H1 (cell line): ENCODE measurements around the gene VSTM2B. TPM values are rescaled to one million over a fixed set of nuclear protein-coding genes. Genes with fewer than 3 reads are reported as not detected.

Experiments
- CTCF ChIA-PET: fragments of 300-600 bp; sonication (Branson Sonifier 250); formaldehyde crosslinking; loops from one replicate; lab custom pipeline; 2021; ENCODE audit not compliant: partially characterized antibody; lab: Charles Lee
- POLR2A ChIA-PET: fragments of 300-600 bp; sonication (Branson Sonifier 250); formaldehyde crosslinking; loops from one replicate; lab custom pipeline; 2021; ENCODE audit warnings: inconsistent platforms; ENCODE audit not compliant: partially characterized antibody; lab: Charles Lee
- DNase-seq, 2 experiments: peaks; one replicate each; pipeline versions ENCODE4 v3.0.0 to v3.0.0-alpha.2; 2010 to 2022; ENCODE audit warnings: low spot score in 2 of 2, low read depth in 1 of 2, mixed read lengths in 1 of 2
- FAIRE-seq: peaks from 2 replicates; lab custom pipeline; 2011; peaks lifted over from hg19 to GRCh38; lab: Jason Lieb, UNC
- H2AFZ ChIP-seq: 2 replicates; pipeline ENCODE4 v1.8.1; 2012; ENCODE audit warnings: low read length, inconsistent platforms
- H2AK5ac ChIP-seq: 2 replicates; pipeline ENCODE4 v1.6.1; 2013; ENCODE audit warnings: low read depth, low read length
- H2BK120ac ChIP-seq: replicated peaks from 2 replicates; pipeline ENCODE3; 2013; ENCODE audit warnings: low read depth, low read length, inconsistent platforms
- H2BK12ac ChIP-seq: 2 replicates; pipeline ENCODE4 v1.6.1; 2013; ENCODE audit warnings: low read depth, low read length
- H2BK15ac ChIP-seq: 2 replicates; pipeline ENCODE4 v1.6.1; 2013; ENCODE audit warnings: low read length
- H2BK20ac ChIP-seq: 2 replicates; pipeline ENCODE4 v1.6.1; 2013; ENCODE audit warnings: low read length
- H2BK5ac ChIP-seq: 2 replicates; pipeline ENCODE4 v1.6.1; 2013; ENCODE audit warnings: low read depth, low read length
- H3K14ac ChIP-seq: 2 replicates; pipeline ENCODE4 v1.6.1; 2013; ENCODE audit warnings: inconsistent platforms; ENCODE audit not compliant: insufficient read length
- H3K18ac ChIP-seq: 2 replicates; pipeline ENCODE4 v1.6.1; 2013; ENCODE audit warnings: low read length; ENCODE audit errors: extremely low read depth
- H3K23ac ChIP-seq: 2 replicates; pipeline ENCODE4 v1.6.1; 2013; ENCODE audit warnings: inconsistent platforms; ENCODE audit not compliant: insufficient read length
- H3K23me2 ChIP-seq: 2 replicates; pipeline ENCODE4 v1.6.1; 2013; ENCODE audit warnings: low read depth, low read length
- H3K27ac ChIP-seq: 2 replicates; pipeline ENCODE4 v1.6.1; 2011; ENCODE audit warnings: low read depth, low read length, inconsistent platforms
- H3K27me3 ChIP-seq, 4 experiments: replicated peaks in 1 of 4; 1 replicate in 1 of 4; 2 replicates in 3 of 4; pipeline versions ENCODE4 v1.6.1 to v1.8.1; 2011 to 2013; ENCODE audit warnings: low read length in 3 of 4, mild to moderate bottlenecking in 3 of 4, inconsistent platforms in 2 of 4, mixed read lengths in 2 of 4, moderate library complexity in 1 of 4; ENCODE audit not compliant: control insufficient read depth in 3 of 4, insufficient read depth in 3 of 4; ENCODE audit errors: extremely low read depth in 1 of 4
- H3K36me3 ChIP-seq, 4 experiments: 2 replicates each; pipeline versions ENCODE4 v1.6.1 to v1.8.1; 2011 to 2013; ENCODE audit warnings: mild to moderate bottlenecking in 4 of 4, low read length in 3 of 4, moderate library complexity in 2 of 4, control low read depth in 1 of 4, inconsistent platforms in 1 of 4; ENCODE audit not compliant: insufficient read depth in 4 of 4, control insufficient read depth in 2 of 4
- H3K4ac ChIP-seq: replicated peaks from 2 replicates; pipeline ENCODE3; 2013; ENCODE audit warnings: low read length, low read depth, mixed read lengths, inconsistent platforms; ENCODE audit not compliant: insufficient read length
- H3K4me1 ChIP-seq, 4 experiments: replicated peaks in 1 of 4; 1 replicate in 1 of 4; 2 replicates in 3 of 4; pipeline versions ENCODE4 v1.6.1 to v1.8.1; 2011 to 2013; ENCODE audit warnings: low read length in 3 of 4, inconsistent platforms in 2 of 4, mixed read lengths in 1 of 4; ENCODE audit not compliant: insufficient read depth in 4 of 4, control insufficient read depth in 3 of 4
- H3K4me2 ChIP-seq, 2 experiments: 2 replicates each; pipeline versions ENCODE4 v1.6.1 to v1.8.1; 2011 to 2013; ENCODE audit warnings: low read depth in 2 of 2, low read length in 2 of 2, control low read depth in 1 of 2, inconsistent platforms in 1 of 2, mild to moderate bottlenecking in 1 of 2; ENCODE audit not compliant: insufficient read depth in 1 of 2
- H3K4me3 ChIP-seq, 4 experiments: fragments of 200-600, 300-600 bp in 1 of 4; sonication (generic), shearing (Covaris generic), sonication (Bioruptor Twin) in 1 of 4; 2 replicates each; pipeline versions ENCODE4 v1.5.1 to v1.8.1; 2011 to 2016; ENCODE audit warnings: low read length in 4 of 4, low read depth in 3 of 4, control low read depth in 2 of 4, inconsistent platforms in 2 of 4, mild to moderate bottlenecking in 2 of 4, mixed read lengths in 1 of 4, moderate library complexity in 1 of 4; ENCODE audit not compliant: insufficient read depth in 2 of 4; ENCODE audit errors: extremely low read depth in 1 of 4
- H3K56ac ChIP-seq: replicated peaks from 2 replicates; pipeline ENCODE3; 2013; ENCODE audit warnings: low read depth, mild to moderate bottlenecking, mixed read lengths, low read length, inconsistent platforms; ENCODE audit not compliant: insufficient read length
- H3K79me1 ChIP-seq: 2 replicates; pipeline ENCODE4 v1.6.1; 2013; ENCODE audit warnings: low read depth, low read length, control low read depth
- H3K79me2 ChIP-seq, 2 experiments: 2 replicates each; pipeline versions ENCODE4 v1.6.1 to v1.8.1; 2012 to 2013; ENCODE audit warnings: low read length in 2 of 2, mild to moderate bottlenecking in 2 of 2, inconsistent platforms in 1 of 2; ENCODE audit not compliant: insufficient read depth in 2 of 2, control insufficient read depth in 1 of 2
- H3K9ac ChIP-seq, 4 experiments: replicated peaks in 1 of 4; 1 replicate in 1 of 4; 2 replicates in 3 of 4; pipeline versions ENCODE4 v1.6.1 to v1.8.1; 2011 to 2013; ENCODE audit warnings: low read depth in 3 of 4, low read length in 3 of 4, control low read depth in 2 of 4, mild to moderate bottlenecking in 2 of 4, moderate library complexity in 2 of 4, inconsistent platforms in 1 of 4; ENCODE audit errors: extremely low read depth in 1 of 4
- H3K9me3 ChIP-seq, 2 experiments: 2 replicates each; pipeline versions ENCODE4 v1.6.1 to v1.8.1; 2012 to 2013; ENCODE audit warnings: mild to moderate bottlenecking in 2 of 2, moderate library complexity in 2 of 2, control low read depth in 1 of 2, inconsistent platforms in 1 of 2, low read depth in 1 of 2, low read length in 1 of 2, mixed read lengths in 1 of 2; ENCODE audit not compliant: insufficient read depth in 2 of 2
- H4K20me1 ChIP-seq, 2 experiments: replicated peaks in 1 of 2; 2 replicates each; pipeline versions ENCODE3 to v1.8.1; 2011 to 2013; ENCODE audit warnings: inconsistent platforms in 2 of 2, low read length in 2 of 2, mild to moderate bottlenecking in 1 of 2; ENCODE audit not compliant: insufficient read depth in 2 of 2, control insufficient read depth in 1 of 2
- H4K5ac ChIP-seq: 2 replicates; pipeline ENCODE4 v1.6.1; 2013; ENCODE audit warnings: low read length, low read depth, mixed read lengths, inconsistent platforms; ENCODE audit not compliant: insufficient read length
- H4K8ac ChIP-seq: 2 replicates; pipeline ENCODE4 v1.8.0; 2013; ENCODE audit warnings: mild to moderate bottlenecking, moderate library complexity, low read length, inconsistent platforms; ENCODE audit not compliant: insufficient read depth; ENCODE audit errors: extremely low read depth
- H4K91ac ChIP-seq: replicated peaks from 2 replicates; pipeline ENCODE3; 2013; ENCODE audit warnings: low read length, mixed read lengths, inconsistent platforms; ENCODE audit not compliant: insufficient read length
- ATF2 ChIP-seq: IDR thresholded peaks from 2 replicates; pipeline ENCODE4 v1.6.1; 2012; ENCODE audit warnings: low read length, inconsistent platforms
- ATF3 ChIP-seq: IDR thresholded peaks from 2 replicates; pipeline ENCODE4 v1.6.1; 2011; ENCODE audit warnings: low read depth, mild to moderate bottlenecking, low read length; ENCODE audit not compliant: insufficient read depth
- BRCA1 ChIP-seq: IDR thresholded peaks from 2 replicates; pipeline ENCODE4 v1.6.1; 2012; ENCODE audit warnings: low read depth, low read length, improper control_type of control experiment
- CBX5 ChIP-seq: fragments of 300-800, 300-1000 bp; sonication (generic); IDR thresholded peaks from 2 replicates; pipeline ENCODE4 v1.7.1; 2016; ENCODE audit warnings: antibody characterized with exemption, low read length, low read depth
- CBX8 ChIP-seq: fragments of 300-800, 300-1000 bp; sonication (generic); IDR thresholded peaks from 2 replicates; pipeline ENCODE4 v1.7.1; 2016; ENCODE audit warnings: low read depth, low read length, borderline replicate concordance
- CHD1 ChIP-seq: IDR thresholded peaks from 2 replicates; pipeline ENCODE4 v1.6.1; 2012; ENCODE audit warnings: low read depth, low read length, improper control_type of control experiment
- GTF2F1 ChIP-seq: IDR thresholded peaks from 2 replicates; pipeline ENCODE4 v1.6.1; 2012; ENCODE audit warnings: low read depth, low read length, improper control_type of control experiment, borderline replicate concordance
- NANOG ChIP-seq: IDR thresholded peaks from 2 replicates; pipeline ENCODE4 v1.6.1; 2011; ENCODE audit warnings: low read length, low read depth, mild to moderate bottlenecking, inconsistent platforms; ENCODE audit not compliant: insufficient read depth, poor library complexity, severe bottlenecking
- NRF1 ChIP-seq: IDR thresholded peaks from 2 replicates; pipeline ENCODE4 v1.6.1; 2011; ENCODE audit warnings: mild to moderate bottlenecking, low read depth, low read length, improper control_type of control experiment
- RBBP5 ChIP-seq: IDR thresholded peaks from 2 replicates; pipeline ENCODE4 v1.7.1; 2012; ENCODE audit warnings: low read depth, mild to moderate bottlenecking, inconsistent platforms, low read length, moderate library complexity, borderline replicate concordance
- SRF ChIP-seq: IDR thresholded peaks from 2 replicates; pipeline ENCODE4 v1.6.1; 2011; ENCODE audit warnings: mild to moderate bottlenecking, low read depth, low read length, moderate library complexity
- YY1 ChIP-seq: IDR thresholded peaks from 2 replicates; pipeline ENCODE4 v1.6.1; 2011; ENCODE audit warnings: low read depth, mild to moderate bottlenecking, low read length
- WGBS, 2 experiments: shearing (Covaris generic) in 1 of 2; methylation state at CpG; one replicate each; pipeline versions ENCODE4 v1.1.6 to v1.1.7; 2013 to 2015; ENCODE audit warnings: low lambda C conversion rate in 2 of 2, mixed read lengths in 2 of 2, inconsistent platforms in 1 of 2, low coverage in 1 of 2, missing lambda C conversion rate in 1 of 2; ENCODE audit not compliant: insufficient replicate concordance in 2 of 2, insufficient coverage in 1 of 2, insufficient read length in 1 of 2; ENCODE audit errors: extremely low coverage in 1 of 2, missing lambda C conversion rate in 1 of 2; 5-methylcytosine and 5-hydroxymethylcytosine counted together
- polyA plus RNA-seq, 7 experiments: library from polyadenylated mRNA; depleted of rRNA in 3 of 7; stranded (reverse) in 5 of 7; unstranded in 2 of 7; fragments of >200 nt in 5 of 7; fragments of 200-250 nt in 2 of 7; gene quantifications; 1 replicate in 5 of 7; 2 replicates in 1 of 7; 4 replicates in 1 of 7; pipeline versions ENCODE4 v1.2.1 to v1.2.3, GENCODE V29; 2011 to 2013; ENCODE audit warnings: missing spikeins in 2 of 7, mixed read lengths in 2 of 7
- total RNA-seq: library from RNA; stranded (reverse); fragmentation: NEBNext Ultra II Directional; extraction: Animal tissue kit (Norgen Biotek cat#: 25700); gene quantifications from 2 replicates; pipeline ENCODE4 v1.2.1, GENCODE V29; 2021

The VSTM2B gene
- total and polyA plus RNA-seq, 2 of the 8 experiments (the other 6 are each of a cell fraction or from before 2014, with no cell fraction given), result 0.82 to 1.5 TPM

GRCh38 chr19:29598496-29598895 is 72.7 kb downstream of the VSTM2B start:
- H3K4me2 ChIP-seq, result no peak overlapping the region
- ChIA-PET POLR2A (no interaction called here), CTCF (interaction anchor here (0.7 to 7.1 kb wide), 9 partner anchors 11 to 335 kb away, joined by 3 to 42 read pairs (median 5); no protein-coding TSS in a partner anchor)
- no peak for TF ChIP-seq BRCA1
- no peak for TF ChIP-seq ATF2
- no peak for TF ChIP-seq ATF3
- no peak for TF ChIP-seq GTF2F1
- no peak for TF ChIP-seq CBX5
- TF ChIP-seq CHD1, result no peak
- TF ChIP-seq NANOG, result no peak
- no peak for TF ChIP-seq CBX8
- no peak for TF ChIP-seq YY1
- TF ChIP-seq NRF1, result no peak
- no peak for TF ChIP-seq SRF
- no peak for TF ChIP-seq RBBP5
- H3K14ac ChIP-seq, result no peak overlapping the region
- H3K27ac ChIP-seq, result no peak overlapping the region
- no peak overlapping the region for H4K91ac ChIP-seq
- no peaks in the 10 kb centered on the region for H3K79me2 ChIP-seq
- no peak overlapping the region for H3K56ac ChIP-seq
- 0 out of 2 replicates have a peak overlapping the region, but pooled peaks have one; percentile 39 for H2BK12ac ChIP-seq
- peaks cover 3 to 15% (median 13%) of the 10 kb centered on the region in 4 experiments; a peak in 6 of 7 replicates for H3K4me1 ChIP-seq
- peaks cover 0 to 2% (median 0%) of the 10 kb centered on the region in 4 experiments; a peak in 3 of 7 replicates for H3K27me3 ChIP-seq
- no peak overlapping the region for H2BK120ac ChIP-seq
- no peak overlapping the region for H4K8ac ChIP-seq
- H3K23ac ChIP-seq, result no peak overlapping the region
- no peak overlapping the region for H3K4me3 ChIP-seq
- no peak overlapping the region for H2AFZ ChIP-seq
- FAIRE-seq, result no peak
- no peaks in the 10 kb centered on the region for H3K9me3 ChIP-seq
- H4K5ac ChIP-seq, result no peak overlapping the region
- H3K79me1 ChIP-seq, result no peaks in the 10 kb centered on the region
- H3K36me3 ChIP-seq, result no peaks in the 10 kb centered on the region
- H2BK15ac ChIP-seq, result no peak overlapping the region
- H3K9ac ChIP-seq, result no peak overlapping the region
- H3K18ac ChIP-seq, result no peak overlapping the region
- WGBS, 2 experiments, result 86% methylated on average over 3 of the region's 3 CpGs; no CpG with 5 or more reads in 1 of the 2 experiments
- DNase-seq, result no peak
- no peak overlapping the region for H2AK5ac ChIP-seq
- H4K20me1 ChIP-seq, result no peaks in the 10 kb centered on the region
- H3K23me2 ChIP-seq, result 0 out of 2 replicates have a peak, but pooled peaks cover 1% of the 10 kb centered on the region
- no peak overlapping the region for H2BK5ac ChIP-seq
- no peak overlapping the region for H3K4ac ChIP-seq
- H2BK20ac ChIP-seq, result no peak overlapping the region
